Hematopoietic multipotent progenitor cell (in vitro differentiated cells): Measurements from ENCODE around the gene LRRC73. TPM values are rescaled to one million over a fixed set of nuclear protein-coding genes. Genes with fewer than 3 reads are reported as not detected.
A peak's percentile ranks its signal among the peaks of the same experiment; 100 is the strongest.

Experiments
- DNase-seq, 3 donors: peaks; one replicate each; pipeline ENCODE4 v3.0.0-alpha.2; 2011 to 2015; ENCODE audit warnings: low read depth in 2 of 3, low spot score in 2 of 3
- total RNA-seq: library from RNA; depleted of rRNA; stranded (reverse); fragments of >200 nt; gene quantifications from one replicate; pipeline ENCODE4 v1.2.3, GENCODE V29; 2012

The LRRC73 gene
- total RNA-seq, 1 donor = 0.27 TPM

DNA sequence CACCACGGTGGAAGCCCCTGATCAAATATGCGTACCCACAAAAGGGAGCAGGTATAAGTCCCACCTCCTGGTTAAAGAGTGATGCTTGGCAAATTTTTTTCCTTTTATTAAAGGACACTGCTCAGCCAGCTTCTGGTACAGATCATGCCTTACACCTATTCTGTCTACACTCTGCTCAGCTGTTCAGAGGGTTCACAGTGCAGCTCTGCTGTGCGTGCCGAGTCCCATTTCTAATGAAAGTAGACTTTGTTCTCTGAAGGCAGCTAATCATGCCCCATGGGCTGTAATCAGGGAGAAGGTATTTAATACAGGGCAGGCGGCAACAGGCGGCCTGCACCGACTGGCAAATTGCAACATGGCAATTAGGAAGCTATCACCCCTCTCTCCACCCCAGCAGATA, 16.3 kb downstream of the LRRC73 start:
- DNase-seq = no peak

DNA sequence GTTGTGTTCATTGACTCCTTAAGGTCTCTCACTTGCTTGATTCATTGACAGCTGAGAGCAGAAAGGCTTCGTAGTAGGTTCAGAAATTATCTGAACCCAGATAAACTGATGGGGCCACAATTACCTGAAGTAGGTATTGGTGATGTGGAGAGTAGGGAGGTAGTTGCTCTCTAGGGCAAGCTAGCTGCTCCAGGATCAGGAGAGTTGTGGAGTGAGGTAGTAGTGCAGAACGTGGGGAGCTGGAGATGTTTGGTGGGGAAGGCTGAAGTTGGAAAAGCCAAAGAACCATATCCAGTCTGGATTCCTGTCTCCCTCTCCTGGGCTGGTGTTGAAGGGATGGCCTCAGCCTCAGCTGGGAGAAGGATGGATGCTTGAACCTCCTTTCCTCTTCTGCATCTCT, 16.9 kb downstream of the LRRC73 start:
- no peak for DNase-seq

DNA sequence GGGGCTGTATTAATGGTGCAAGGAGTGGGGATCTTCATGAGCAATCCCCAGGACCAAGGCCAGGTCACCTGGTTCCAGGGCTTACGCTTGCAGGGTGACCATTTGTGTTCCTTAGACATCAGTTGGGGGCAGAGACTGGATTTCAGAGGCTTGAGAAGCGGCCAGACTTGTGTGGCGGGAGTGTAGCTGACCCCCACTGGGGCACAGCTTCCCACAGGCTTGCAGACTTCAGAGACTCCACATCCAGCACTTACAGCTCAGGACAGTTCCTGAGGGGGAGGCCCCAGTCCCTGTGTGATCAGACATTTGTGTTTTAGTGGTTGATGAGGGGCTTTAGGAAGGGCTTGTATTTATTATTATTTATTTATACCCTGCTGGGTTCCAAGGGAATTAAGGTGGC, 17.5 kb downstream of the LRRC73 start:
- no peak for DNase-seq

DNA sequence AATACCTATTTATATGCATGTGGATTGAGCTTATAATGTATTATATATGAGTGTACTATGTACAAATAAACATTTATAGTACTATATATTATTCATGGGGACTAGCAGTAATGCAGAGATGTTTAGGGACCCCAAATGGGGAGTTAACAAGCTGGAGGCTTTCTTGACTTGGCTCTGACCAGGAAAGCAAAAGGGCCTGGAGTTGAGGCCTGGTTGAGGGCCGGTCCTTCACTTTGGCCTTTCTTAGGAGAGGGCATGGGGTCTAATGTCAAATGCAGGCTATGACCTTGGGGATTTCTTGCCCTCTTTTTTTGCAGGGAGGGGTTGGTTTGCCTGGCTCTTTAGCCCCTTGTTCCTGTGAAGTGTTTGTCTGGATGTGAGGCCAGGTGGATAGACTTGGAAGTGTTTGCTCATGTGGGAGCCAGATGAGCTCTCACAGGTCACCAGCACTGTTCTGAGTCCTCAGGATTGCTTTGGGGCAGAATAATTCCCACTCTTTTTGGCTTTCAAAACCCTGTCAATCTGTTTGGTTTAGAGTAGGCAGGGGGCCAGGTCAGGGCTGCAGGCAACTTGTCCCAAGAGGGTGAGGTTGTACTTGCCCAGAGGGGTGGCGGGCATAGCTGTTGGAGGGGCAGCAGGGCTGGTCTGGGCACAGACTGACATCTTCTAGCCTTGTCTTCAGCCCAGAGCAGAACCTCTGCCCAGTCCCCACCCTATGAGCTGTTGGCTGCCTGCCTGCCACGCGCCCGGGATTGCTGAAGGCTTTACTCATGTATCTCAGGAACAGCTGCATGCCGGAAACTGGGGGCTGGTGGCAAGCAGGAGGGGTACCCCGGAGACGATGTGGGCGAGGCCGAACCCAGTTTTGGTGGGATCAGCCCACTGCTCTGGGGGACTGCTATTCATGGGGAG, 18.1 kb downstream of the LRRC73 start:
- no peak for DNase-seq

DNA sequence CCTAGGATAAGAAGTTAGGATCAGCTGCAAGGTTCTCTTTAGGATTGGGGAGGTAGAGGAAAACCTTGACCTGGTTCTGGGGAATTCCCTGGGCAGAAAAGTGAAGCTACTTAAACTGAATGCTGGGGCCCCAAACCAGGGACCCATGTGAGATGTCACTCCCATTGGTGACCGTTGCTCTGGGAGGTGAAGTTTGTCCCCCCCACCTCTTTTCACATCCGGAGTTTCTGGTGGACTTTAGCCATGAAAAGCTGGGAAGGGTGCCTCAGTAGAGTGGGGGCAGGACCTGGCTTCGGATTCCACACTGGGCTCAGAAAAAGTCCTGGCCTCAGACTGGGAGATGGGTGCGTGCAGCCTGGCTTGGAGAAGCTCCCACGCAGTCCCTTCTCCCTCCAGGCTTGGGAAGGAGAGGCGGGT, 19.6 kb downstream of the LRRC73 start:
- no peak for DNase-seq

DNA sequence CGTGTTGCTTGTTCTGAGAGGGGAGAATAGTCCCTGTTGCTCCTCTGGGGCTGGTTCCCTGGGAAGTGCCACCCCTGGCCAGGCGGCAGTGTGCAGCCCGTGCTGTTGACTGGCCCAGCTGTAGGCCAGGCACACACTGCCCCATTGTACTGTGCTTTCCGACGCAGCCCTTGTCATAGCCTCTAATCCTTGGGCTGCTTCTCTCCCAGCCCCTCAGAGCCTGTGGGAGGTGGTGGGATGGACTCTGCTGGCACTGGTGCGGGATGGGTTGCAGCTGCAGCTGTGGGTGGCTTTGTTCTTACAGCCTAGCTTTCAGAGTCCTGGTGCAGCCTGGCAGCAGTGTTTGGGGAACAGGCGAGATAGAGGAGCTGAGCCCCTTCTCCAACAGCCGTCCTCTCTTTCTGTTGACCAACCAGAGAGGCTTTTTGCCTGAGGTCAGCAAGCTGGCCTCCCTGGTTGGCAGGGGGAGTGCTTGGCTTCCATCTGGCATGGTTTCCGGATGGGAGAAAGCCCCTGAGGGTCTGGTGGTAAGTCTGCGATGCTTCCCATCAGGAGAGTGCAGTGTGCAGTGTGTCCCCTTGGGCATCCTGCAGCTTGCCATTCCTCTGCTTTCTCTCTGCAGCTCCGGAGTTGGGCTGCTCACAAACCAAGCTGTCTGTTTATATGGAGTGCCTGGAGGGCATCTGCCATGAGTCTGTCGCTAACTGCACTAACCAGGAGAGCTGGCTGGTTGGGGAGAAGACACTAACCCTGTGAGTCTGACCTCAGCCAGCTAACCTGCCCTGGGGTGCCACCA, 20.7 kb downstream of the LRRC73 start:
- DNase-seq = no peak

DNA sequence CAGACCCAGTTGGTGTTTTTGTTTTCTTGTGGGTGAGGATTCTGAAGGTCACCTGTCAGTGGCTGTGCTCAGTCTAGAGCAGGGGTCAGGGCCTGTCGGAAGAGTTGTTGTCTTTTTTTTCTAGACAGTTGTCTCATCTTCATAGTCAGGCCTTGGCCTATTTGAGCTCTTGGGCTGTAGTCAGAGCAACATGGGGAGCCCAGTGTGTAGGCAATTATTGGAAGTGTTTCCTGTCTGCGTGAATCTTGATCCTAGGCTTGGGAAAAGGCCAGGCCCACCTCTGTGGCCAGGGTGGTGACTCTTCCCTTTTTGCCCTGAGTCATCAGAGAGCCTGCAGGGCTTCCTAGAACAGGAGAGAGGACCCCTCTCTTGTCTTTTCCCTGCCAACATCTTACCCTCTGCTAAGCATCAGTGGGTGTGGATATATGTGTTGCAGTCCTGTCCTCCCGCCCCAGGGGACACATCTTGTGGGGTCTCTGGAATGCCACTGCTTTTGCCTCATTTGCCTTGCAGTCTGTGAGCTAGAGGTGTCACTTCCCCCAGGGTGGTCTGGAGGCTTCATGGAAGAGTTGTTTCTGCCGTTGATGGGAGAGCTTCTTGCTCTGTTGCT, 21.4 kb downstream of the LRRC73 start:
- DNase-seq = no peak

DNA sequence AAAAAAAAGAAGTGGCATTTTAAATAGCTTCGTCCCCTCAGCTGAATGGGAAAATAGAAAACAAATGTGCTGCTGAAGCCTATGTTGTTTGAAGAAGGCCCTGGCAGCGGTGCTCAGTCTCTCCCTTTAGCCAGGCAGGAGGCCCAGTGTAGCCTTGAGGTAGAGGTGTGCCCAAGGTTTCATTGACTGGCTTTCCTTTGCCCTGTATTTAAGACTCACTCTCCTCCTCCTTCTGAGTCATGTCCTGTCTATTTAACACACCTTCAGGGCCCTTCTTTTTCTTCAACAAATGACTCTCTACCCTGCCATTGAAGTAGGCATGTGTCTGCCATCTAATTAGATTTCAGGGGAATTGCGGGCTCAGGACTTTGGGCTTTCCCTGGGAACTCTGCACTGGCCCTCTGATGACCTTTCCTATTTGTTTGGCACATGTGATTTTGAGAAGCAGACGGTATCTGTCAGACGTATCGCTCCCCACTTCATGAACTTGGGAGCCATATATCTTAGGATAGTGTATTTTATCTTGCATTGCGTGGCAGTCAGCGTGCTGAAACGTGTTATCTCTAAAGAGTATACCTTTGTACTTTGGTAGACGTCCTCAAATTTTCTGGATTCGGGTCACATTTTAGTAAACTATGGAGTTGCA, 28.4 kb downstream of the LRRC73 start:
- DNase-seq = no peak

DNA sequence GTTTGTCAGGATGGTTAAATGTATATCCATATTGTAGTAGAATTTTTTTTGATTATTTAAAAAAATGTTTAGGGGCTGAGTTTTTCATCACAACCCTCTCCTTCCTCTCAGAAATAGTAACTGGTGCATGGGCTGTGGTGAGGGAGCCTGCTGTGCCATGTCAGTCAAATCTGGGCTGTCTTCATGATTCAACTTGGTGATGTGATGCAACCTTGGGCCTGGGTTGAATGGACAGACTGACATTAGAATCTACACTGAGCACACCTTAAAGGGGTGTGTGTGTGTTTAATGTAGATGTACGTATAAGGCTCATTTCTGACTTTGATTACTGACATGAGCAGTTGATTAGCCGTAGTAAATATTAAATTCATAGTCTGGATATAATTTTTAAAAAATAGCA, 29.1 kb downstream of the LRRC73 start:
- no peak for DNase-seq

DNA sequence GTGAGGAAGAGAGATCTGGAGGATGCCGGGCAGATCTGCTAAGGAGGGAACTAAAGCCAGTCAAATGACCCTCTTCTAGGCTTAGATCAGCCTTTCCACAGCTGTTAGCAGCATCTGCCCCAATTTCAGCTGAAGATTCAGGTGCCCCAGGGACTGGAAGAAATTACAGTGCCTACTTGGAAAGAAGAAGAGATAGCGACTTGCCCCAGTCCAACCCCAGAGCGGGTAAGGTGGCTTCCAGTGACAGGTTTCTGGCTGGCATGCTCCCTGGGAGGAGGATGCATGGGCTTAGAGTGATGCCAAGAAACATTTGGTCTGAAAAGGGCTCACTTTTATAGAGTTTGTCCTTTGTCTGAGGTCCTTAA, 32.2 kb downstream of the LRRC73 start:
- no peak for DNase-seq

DNA sequence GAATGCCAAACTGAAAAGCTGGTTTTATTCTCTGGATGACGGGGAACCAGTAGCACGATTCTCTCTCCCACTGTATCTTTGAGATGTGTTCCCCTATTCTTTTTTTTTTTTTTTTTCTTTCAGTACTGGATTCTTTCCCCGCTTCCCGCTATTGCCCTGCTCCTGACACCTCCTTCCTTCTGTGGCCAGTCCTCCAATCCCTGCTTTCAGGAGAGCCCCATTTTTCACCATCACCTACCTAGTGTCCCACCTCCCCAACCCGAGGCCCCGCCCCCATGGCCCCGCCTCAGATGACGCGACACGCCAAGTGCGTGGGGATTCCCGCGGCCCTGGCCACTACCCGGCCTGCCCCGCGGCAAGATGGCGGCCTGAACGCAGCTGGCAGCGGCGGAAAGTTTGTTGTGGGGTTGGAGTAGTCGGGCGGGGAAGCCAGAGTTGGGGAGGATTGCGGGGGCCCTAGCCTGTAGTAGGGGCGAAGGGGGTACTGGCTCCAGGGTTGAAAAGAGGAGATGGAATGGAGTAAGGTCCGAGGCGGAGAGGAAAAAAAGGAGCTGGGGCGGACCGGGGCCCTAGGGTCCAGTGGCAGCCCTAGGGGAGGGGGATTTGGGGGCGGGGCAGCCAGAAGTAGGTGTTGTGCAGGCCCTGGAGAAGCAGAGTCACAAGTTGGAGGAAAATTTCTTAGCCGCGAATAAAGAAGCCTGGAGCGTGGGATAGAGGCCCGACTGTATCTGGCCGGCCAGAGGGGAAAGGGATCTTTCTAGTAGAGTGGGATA, 32.7 kb downstream of the LRRC73 start, which contains the start of gene TJAP1:
Gene TJAP1, plus strand, starts transcription at position 336 of the 773 bp plus-strand sequence. CDS start 21,432 bp downstream, outside the sequence.
- peak; percentile 86 to 94 (median 90) for DNase-seq

DNA sequence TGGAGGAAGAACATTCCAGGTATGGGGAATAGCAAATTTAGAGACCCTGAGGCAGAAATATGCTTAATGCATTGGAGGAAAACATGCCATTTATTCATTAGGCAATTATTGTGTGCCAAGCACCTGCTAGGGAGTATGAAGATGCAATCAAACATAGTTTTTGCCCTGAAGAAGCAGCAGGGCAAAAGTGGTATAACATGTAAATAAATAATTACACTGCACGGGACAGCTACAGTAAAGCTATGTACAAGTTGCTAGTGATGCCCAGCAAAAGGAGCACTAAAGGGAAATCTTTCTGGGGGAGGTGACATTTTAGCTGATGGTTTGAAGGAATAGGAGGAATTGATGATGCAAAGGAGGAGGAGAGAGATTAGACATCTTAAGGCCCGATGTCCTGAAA, 33.4 kb downstream of the LRRC73 start:
- peak in 2 of 3 donors; percentile 9 to 42 for DNase-seq

DNA sequence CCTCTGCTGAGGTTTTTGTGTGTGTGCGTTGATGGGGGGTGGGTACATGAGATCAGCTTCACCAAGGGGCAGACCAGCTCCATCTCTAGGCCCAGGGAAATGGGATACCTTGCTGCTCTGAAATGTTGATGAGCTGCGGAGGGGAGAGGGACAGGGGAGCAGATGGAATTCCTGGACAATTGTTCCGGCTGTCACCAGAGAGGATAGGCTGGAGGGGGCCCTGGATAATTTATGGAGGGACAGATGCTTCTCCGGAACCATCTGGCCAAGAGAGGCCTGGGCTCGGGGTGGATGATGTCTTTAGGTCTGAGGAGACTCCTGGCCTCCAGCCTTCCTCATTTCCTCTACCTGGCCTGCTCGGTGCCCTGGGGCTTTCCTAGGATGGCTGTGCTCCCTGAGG, 34.6 kb downstream of the LRRC73 start:
- DNase-seq = no peak

DNA sequence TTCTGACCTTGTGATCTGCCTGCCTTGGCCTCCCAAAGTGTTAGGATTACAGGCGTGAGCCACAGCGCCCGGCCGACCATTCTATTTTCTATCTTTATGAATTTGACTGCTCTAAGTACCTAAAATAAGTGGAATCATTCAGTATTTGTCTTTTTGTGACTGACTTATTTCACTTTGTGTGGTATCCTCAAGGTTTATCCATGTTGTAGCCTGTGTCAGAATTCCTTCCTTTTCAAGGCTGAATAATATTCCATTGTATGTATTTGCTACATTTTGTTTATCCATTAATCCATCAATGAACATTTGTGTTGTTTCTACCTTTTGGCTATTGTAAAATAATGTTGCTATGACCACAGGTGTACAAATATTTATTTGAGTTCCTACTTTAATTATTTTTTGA, 37.6 kb downstream of the LRRC73 start:
- no peak for DNase-seq

DNA sequence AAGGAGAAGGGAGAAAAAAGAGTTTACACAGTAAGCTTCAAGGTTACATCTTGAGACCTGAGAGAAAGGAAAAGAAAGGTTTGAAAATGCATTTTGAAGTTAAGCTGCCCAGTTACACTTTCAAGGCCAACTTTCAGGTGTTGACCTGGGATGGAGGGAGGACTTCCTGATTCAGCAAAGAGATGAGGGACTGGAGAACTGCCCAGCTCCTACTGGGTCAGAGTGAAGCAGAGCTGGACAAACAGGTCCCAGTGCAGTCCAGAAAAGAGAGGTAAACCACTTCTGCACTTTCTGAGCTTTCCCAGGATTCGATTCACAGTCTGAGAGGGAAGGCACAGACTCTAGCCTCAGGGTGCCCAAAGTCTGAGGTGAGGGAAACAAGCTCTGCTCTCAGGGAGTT, 38.7 kb downstream of the LRRC73 start:
- no peak for DNase-seq

DNA sequence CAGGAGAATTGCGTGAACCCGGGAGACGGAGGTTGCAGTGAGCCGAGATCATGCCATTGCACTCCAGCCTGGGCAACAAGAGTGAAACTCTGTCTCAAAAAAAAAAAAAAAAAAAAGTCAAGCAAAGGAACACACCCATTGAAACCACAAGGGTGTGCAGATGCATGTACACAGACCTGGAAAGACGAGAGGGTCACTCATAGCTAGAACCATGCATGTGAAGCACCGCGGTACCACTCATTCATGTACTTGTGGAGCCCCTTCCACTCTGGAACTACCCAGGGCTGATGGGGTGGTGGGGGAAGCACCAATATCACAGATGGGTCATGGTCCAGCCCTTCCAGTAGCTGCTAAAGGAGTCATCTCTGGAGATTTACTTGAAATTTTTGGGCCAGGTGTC, 40.2 kb downstream of the LRRC73 start:
- no peak for DNase-seq

DNA sequence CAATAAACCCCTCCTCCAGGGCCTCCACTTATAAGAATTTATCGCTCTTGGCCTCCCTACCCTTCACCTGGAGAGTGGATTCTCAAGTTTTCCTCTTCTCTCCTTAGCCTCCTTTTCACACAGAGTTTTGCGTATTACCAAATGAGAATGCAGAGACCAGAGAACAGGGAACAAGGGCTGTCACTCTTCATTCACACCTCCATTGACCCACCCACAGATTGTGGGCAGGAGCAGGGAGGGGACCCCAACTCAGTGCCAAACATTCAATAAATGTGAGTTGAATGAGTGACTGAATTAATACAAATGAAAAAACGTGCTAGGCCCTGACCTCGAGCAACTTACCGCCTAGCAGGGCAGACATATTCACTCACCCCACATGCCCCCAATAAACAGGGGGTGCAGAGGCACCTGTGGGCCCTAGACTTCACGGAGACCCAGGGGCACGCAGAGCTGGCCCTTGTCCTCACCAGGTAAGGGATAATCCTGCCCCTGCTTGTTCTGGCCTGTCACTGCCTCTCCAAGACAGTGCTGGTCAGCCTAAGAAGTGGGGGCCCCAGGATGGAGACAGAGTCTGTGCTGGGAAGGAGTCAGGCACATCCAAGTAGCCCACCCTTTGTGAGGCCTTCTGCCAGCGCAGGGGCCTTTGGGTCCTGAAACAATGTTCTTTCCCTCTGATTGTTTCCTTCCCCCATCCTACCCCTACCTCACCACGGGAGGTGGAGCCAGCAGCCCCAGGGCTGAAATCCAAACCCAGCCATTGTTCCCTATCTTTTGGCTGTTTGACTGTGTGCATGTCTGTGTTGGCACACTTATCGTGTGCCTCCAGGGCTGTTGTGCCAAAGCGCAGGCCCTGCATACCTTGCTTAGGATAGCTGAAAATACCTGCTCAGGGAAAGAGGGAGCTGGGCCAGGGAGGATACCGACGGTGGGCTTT, 41.1 kb downstream of the LRRC73 start:
- no peak for DNase-seq

DNA sequence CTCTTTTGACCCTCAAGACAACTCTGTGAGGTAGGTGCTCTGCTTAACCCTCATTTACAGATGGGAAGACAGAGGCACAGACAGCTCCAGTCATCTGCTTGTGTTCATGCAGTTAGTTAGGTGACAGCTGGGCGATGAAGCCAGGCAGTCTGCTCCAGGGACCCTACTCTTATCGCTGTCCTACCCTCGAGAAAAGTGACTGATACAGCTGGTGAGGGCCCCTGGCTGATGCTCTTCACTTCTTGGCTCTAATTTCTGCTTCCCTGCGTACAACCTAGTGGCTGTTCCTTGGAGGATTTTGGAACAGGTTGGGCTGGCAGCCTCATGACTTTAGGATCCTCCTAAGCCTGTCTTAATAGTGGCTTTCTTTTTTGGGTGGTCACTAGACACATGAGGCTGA, 41.9 kb downstream of the LRRC73 start:
- no peak for DNase-seq

DNA sequence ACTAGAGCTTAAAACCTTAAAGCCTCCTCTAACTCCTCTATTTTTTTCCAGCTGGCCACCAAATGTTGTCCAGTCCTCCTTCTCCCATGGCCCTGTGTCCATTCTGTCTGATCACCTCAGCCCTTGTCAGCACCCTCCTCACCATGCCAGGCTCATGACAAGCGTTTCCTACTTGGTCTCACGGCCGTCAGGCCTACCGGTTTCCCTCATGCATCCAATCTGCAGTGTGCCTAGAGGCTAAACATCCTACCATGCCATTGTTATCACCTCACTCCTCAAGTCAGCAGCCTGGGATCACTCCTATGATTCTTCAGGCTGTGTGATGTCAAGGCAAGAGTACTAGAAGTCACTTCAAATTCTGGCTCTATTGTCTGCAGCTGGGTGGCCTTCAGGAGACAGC, 42.4 kb downstream of the LRRC73 start:
- no peak for DNase-seq
